NT2/D1 (cell line): ENCODE results near the gene ADAMTS6.

Experiments
- DNase-seq: peaks from one replicate; pipeline ENCODE4 v3.0.0-alpha.2; 2011; ENCODE audit warnings: low read depth, low spot score
- H3K27me3 ChIP-seq: 2 replicates; pipeline ENCODE4 v1.6.0; 2011; ENCODE audit warnings: mild to moderate bottlenecking; ENCODE audit not compliant: insufficient read length, insufficient read depth
- H3K36me3 ChIP-seq: 2 replicates; pipeline ENCODE4 v1.6.1; 2011; ENCODE audit warnings: mild to moderate bottlenecking, low read length, mixed read lengths; ENCODE audit not compliant: insufficient read depth, insufficient read length
- H3K4me1 ChIP-seq: 2 replicates; pipeline ENCODE4 v1.5.1; 2011; ENCODE audit not compliant: insufficient read depth, insufficient read length
- H3K4me3 ChIP-seq: 2 replicates; pipeline ENCODE4 v1.5.1; 2011; ENCODE audit warnings: low read depth; ENCODE audit not compliant: insufficient read length
- H3K9ac ChIP-seq: 2 replicates; pipeline ENCODE4 v1.6.0; 2011; ENCODE audit warnings: low read depth; ENCODE audit not compliant: insufficient read length
- H3K9me3 ChIP-seq: 2 replicates; pipeline ENCODE4 v1.5.1; 2011; ENCODE audit warnings: mild to moderate bottlenecking, low read length; ENCODE audit not compliant: insufficient read depth
- SUZ12 ChIP-seq: IDR thresholded peaks from 2 replicates; pipeline ENCODE4 v1.6.1; 2011; ENCODE audit not compliant: insufficient read length, insufficient read depth; ENCODE audit errors: extremely low read depth
- YY1 ChIP-seq: IDR thresholded peaks from 2 replicates; pipeline ENCODE4 v1.6.1; 2011; ENCODE audit not compliant: insufficient read length, insufficient read depth
- ZNF274 ChIP-seq: IDR thresholded peaks from 2 replicates; pipeline ENCODE4 v1.6.1; 2011; ENCODE audit warnings: mild to moderate bottlenecking, low read depth, low read length

ADAMTS6 gene

GRCh38 chr5:65279603-65280002 lies 202.1 kb downstream of the ADAMTS6 start:
- Histone ChIP-seq H3K9me3 (no peaks in the 10 kb centered on the region), H3K4me3 (no peak overlapping the region), H3K36me3 (no peaks in the 10 kb centered on the region), H3K4me1 (no peaks in the 10 kb centered on the region), H3K27me3 (no peaks in the 10 kb centered on the region), H3K9ac (no peak overlapping the region)
- TF ChIP-seq YY1, result no peak
- no peak for DNase-seq

- no peak for DNase-seq
These were observed 205.4 kb downstream of the ADAMTS6 start for GRCh38 chr5:65276178-65276890.

DNA sequence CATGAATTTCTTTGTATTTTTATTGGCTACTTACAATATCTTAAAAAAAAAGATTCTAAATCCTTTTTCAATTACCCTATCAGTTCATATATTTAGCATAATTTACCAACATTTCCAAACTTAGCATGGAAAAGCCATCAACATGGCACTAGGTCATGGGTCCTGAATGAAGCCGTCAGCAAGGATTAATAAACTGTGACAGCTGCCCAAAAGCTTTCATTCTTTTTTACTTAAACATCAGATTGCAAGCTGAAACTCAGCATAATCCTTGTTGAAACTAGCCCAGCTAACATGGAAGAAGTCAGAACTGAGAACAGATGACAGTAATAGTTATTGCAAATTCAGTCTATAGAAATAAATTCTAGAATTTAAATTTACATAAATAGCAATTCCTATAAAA lies 209.8 kb downstream of the ADAMTS6 start:
- no peak for DNase-seq
- no peaks in the 10 kb centered on the region for H3K27me3 ChIP-seq
- no peak overlapping the region for H3K9ac ChIP-seq
- H3K36me3 ChIP-seq, result no peaks in the 10 kb centered on the region
- H3K4me1 ChIP-seq, result no peaks in the 10 kb centered on the region
- H3K4me3 ChIP-seq, result no peak overlapping the region
- H3K9me3 ChIP-seq, result no peaks in the 10 kb centered on the region
- TF ChIP-seq YY1 (no peak), SUZ12 (no peak), ZNF274 (no peak)

More at GRCh38 chr5:65276178-65276890, 205.4 kb downstream of the ADAMTS6 start:
- H3K9me3 ChIP-seq, result no peaks in the 10 kb centered on the region
- no peaks in the 10 kb centered on the region for H3K36me3 ChIP-seq
- H3K4me3 ChIP-seq, result no peak overlapping the region
- no peaks in the 10 kb centered on the region for H3K4me1 ChIP-seq
- no peak for TF ChIP-seq ZNF274
- no peak for TF ChIP-seq SUZ12
- no peak for TF ChIP-seq YY1
- H3K9ac ChIP-seq, result no peak overlapping the region
- no peaks in the 10 kb centered on the region for H3K27me3 ChIP-seq

GRCh38 chr5:65268525-65268924 lies 213.2 kb downstream of the ADAMTS6 start:
- TF ChIP-seq YY1 (no peak), SUZ12 (no peak), ZNF274 (no peak)
- H3K27me3 ChIP-seq, result no peaks in the 10 kb centered on the region
- no peak for DNase-seq
- no peaks in the 10 kb centered on the region for H3K9me3 ChIP-seq
- H3K36me3 ChIP-seq, result no peaks in the 10 kb centered on the region
- no peak overlapping the region for H3K4me3 ChIP-seq
- H3K4me1 ChIP-seq, result no peaks in the 10 kb centered on the region
- no peak overlapping the region for H3K9ac ChIP-seq

- no peaks in the 10 kb centered on the region for H3K9me3 ChIP-seq
- TF ChIP-seq YY1 (no peak), SUZ12 (no peak), ZNF274 (no peak)
- no peaks in the 10 kb centered on the region for H3K4me1 ChIP-seq
- no peak overlapping the region for H3K9ac ChIP-seq
- DNase-seq, result no peak
- no peak overlapping the region for H3K4me3 ChIP-seq
- H3K36me3 ChIP-seq, result no peaks in the 10 kb centered on the region
- H3K27me3 ChIP-seq, result no peaks in the 10 kb centered on the region
These were observed 217.3 kb downstream of the ADAMTS6 start for GRCh38 chr5:65264420-65264819.

DNA sequence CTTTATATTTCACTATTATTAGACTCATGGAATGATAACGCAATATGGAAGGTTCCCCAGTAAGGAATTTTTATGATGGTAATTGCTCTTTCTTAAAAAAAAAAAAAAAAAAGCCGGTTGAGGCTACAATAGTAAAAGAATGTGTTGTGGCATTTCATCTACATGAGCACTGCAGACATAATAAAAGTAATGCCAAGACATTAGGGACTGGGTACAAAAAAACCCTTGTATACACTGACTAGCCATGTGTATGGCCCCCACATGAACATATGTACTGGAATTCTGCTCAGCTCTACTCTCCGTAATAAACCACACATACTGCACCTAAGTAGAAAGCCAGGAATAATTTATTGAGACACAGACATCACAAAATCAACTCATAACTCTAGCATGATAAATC lies 218.4 kb downstream of the ADAMTS6 start:
- Histone ChIP-seq H3K36me3 (no peaks in the 10 kb centered on the region), H3K9me3 (no peaks in the 10 kb centered on the region), H3K4me3 (no peak overlapping the region), H3K4me1 (no peaks in the 10 kb centered on the region), H3K27me3 (no peaks in the 10 kb centered on the region), H3K9ac (no peak overlapping the region)
- TF ChIP-seq ZNF274 (no peak), SUZ12 (no peak), YY1 (no peak)
- DNase-seq, result no peak

GRCh38 chr5:65262649-65263059 lies 219.1 kb downstream of the ADAMTS6 start:
- no peaks in the 10 kb centered on the region for H3K27me3 ChIP-seq
- H3K9me3 ChIP-seq, result no peaks in the 10 kb centered on the region
- no peak overlapping the region for H3K9ac ChIP-seq
- DNase-seq, result no peak
- no peaks in the 10 kb centered on the region for H3K4me1 ChIP-seq
- no peaks in the 10 kb centered on the region for H3K36me3 ChIP-seq
- H3K4me3 ChIP-seq, result no peak overlapping the region
- TF ChIP-seq ZNF274 (no peak), YY1 (no peak), SUZ12 (no peak)
